HepG2 (cell line): ENCODE data around the gene CACNA1I. TPM values are rescaled to one million over a fixed set of nuclear protein-coding genes. Genes with fewer than 3 reads are reported as not detected.

Experiments
- ATAC-seq: fragments of 200-7000 bp; cut with Tn5 transposase; 3 replicates; pipeline ENCODE4 v1.9.1; 2020; ENCODE audit warnings: mild to moderate bottlenecking, moderate library complexity
- BruUV-seq: library from RNA; stranded (reverse); fragments of 400-500 nt; replicated peaks from 2 replicates; lab custom pipeline; 2021; lab: Mats Ljungman, UMichigan
- CTCF ChIA-PET: fragments of 300-600 bp; formaldehyde crosslinking; extraction: SDS; loops from one replicate; lab custom pipeline; 2021; ENCODE audit warnings: low total read pairs, inconsistent platforms, low intra/inter-chr PET ratio; lab: Yijun Ruan, JAX
- POLR2A ChIA-PET: fragments of 350-600 bp; sonication (Branson Sonifier 250); formaldehyde crosslinking; loops from one replicate; lab custom pipeline; 2020; ENCODE audit warnings: antibody characterized with exemption, inconsistent platforms; lab: Yijun Ruan, JAX
- DNase-seq: peaks from one replicate; pipeline ENCODE4 v3.0.0-alpha.2; 2015; ENCODE audit warnings: low spot score
- FAIRE-seq: peaks from 3 replicates; lab custom pipeline; 2011; peaks lifted over from hg19 to GRCh38; lab: Jason Lieb, UNC
- H2AFZ ChIP-seq: one replicate; pipeline ENCODE4 v1.6.1; 2011; ENCODE audit warnings: low read length, inconsistent platforms
- H3K27ac ChIP-seq: fragments of 300-600 bp; 3 replicates; pipeline ENCODE4 v1.8.0; 2011; ENCODE audit warnings: mixed run types, mild to moderate bottlenecking, mixed read lengths, low read length, inconsistent platforms; ENCODE audit not compliant: insufficient read depth; ENCODE audit errors: extremely low read length
- H3K27me3 ChIP-seq, 2 experiments: fragments of 200-600 bp in 1 of 2; 2 replicates in 1 of 2; 3 replicates in 1 of 2; pipeline versions ENCODE4 v1.6.0 to v1.8.0; 2011; ENCODE audit warnings: low read length in 2 of 2, mild to moderate bottlenecking in 2 of 2, moderate library complexity in 2 of 2, inconsistent platforms in 1 of 2; ENCODE audit not compliant: insufficient read depth in 2 of 2, control insufficient read depth in 1 of 2
- H3K36me3 ChIP-seq, 2 experiments: fragments of 200-600 bp in 1 of 2; replicated peaks in 1 of 2; 2 replicates in 1 of 2; 3 replicates in 1 of 2; pipeline versions ENCODE4 v1.5.1 to v1.8.0; 2011; ENCODE audit warnings: low read length in 2 of 2, inconsistent platforms in 1 of 2; ENCODE audit not compliant: insufficient read depth in 2 of 2, control insufficient read depth in 1 of 2
- H3K4me1 ChIP-seq: 2 replicates; pipeline ENCODE4 v1.5.1; 2012; ENCODE audit warnings: low read length, inconsistent platforms; ENCODE audit not compliant: insufficient read depth
- H3K4me2 ChIP-seq: 2 replicates; pipeline ENCODE4 v1.6.0; 2011; ENCODE audit warnings: low read depth, low read length, inconsistent platforms
- H3K4me3 ChIP-seq, 3 experiments: fragments of 200-600 bp in 1 of 3; sonication (generic), shearing (Covaris generic) in 1 of 3; replicated peaks in 1 of 3; 2 replicates each; pipeline ENCODE4 v1.5.1; 2011 to 2016; ENCODE audit warnings: low read length in 3 of 3, inconsistent platforms in 2 of 3, low read depth in 2 of 3, mild to moderate bottlenecking in 2 of 3, control low read depth in 1 of 3, mixed read lengths in 1 of 3; ENCODE audit not compliant: insufficient read depth in 1 of 3
- H3K79me2 ChIP-seq: one replicate; pipeline ENCODE4 v1.6.1; 2011; ENCODE audit warnings: low read length, inconsistent platforms; ENCODE audit not compliant: insufficient read depth
- H3K9ac ChIP-seq: 2 replicates; pipeline ENCODE4 v1.6.0; 2011; ENCODE audit warnings: mild to moderate bottlenecking, low read depth, low read length, inconsistent platforms; ENCODE audit not compliant: insufficient read depth
- H3K9me3 ChIP-seq: 2 replicates; pipeline ENCODE4 v1.5.1; 2012; ENCODE audit warnings: mild to moderate bottlenecking, low read length
- H4K20me1 ChIP-seq: 2 replicates; pipeline ENCODE4 v1.6.0; 2011; ENCODE audit warnings: inconsistent platforms, mild to moderate bottlenecking, low read length, moderate library complexity; ENCODE audit not compliant: insufficient read depth
- BCL6 ChIP-seq: IDR thresholded peaks from 2 replicates; pipeline ENCODE4 v1.6.1; 2016; ENCODE audit warnings: missing genetic modification reagents, missing compliant biosample characterization
- HMG20A ChIP-seq: IDR thresholded peaks from 2 replicates; pipeline ENCODE4 v1.6.1; 2016; ENCODE audit warnings: borderline replicate concordance
- KAT8 ChIP-seq: IDR thresholded peaks from 2 replicates; pipeline ENCODE4 v1.6.1; 2016; ENCODE audit warnings: missing genetic modification reagents, missing compliant biosample characterization
- KDM1A ChIP-seq: IDR thresholded peaks from 2 replicates; pipeline ENCODE4 v1.6.1; 2016; ENCODE audit warnings: missing compliant biosample characterization
- MAF1 ChIP-seq: sonication (generic); formaldehyde crosslinking; IDR thresholded peaks from 2 replicates; pipeline ENCODE4 v1.5.0; 2020; ENCODE audit warnings: missing genetic modification reagents, borderline replicate concordance
- NFIC ChIP-seq: IDR thresholded peaks from 2 replicates; pipeline ENCODE4 v1.6.1; 2012; ENCODE audit warnings: mild to moderate bottlenecking, low read length, inconsistent platforms
- NRL ChIP-seq: sonication (generic); formaldehyde crosslinking; IDR thresholded peaks from 2 replicates; pipeline ENCODE4 v1.5.0; 2020; ENCODE audit warnings: missing genetic modification reagents, mild to moderate bottlenecking, moderate library complexity, borderline replicate concordance
- PHF5A ChIP-seq: IDR thresholded peaks from one replicate; pipeline ENCODE4 v1.6.1; 2018; ENCODE audit warnings: low read depth, missing genetic modification reagents; ENCODE audit not compliant: unreplicated experiment
- SOX6 ChIP-seq, 2 experiments: fragments of 450-650 bp in 1 of 2; sonication (generic) in 1 of 2; formaldehyde crosslinking in 1 of 2; IDR thresholded peaks; 2 replicates each; pipeline versions ENCODE4 v1.4.0 to v1.6.1; 2017 to 2020; ENCODE audit warnings: antibody characterized with exemption in 1 of 2, mild to moderate bottlenecking in 1 of 2, missing genetic modification reagents in 1 of 2
- SP4 ChIP-seq: sonication (generic); formaldehyde crosslinking; IDR thresholded peaks from 2 replicates; pipeline ENCODE4 v1.8.1; 2023; ENCODE audit warnings: mild to moderate bottlenecking, missing genetic modification reagents
- TOE1 ChIP-seq: sonication (generic); formaldehyde crosslinking; IDR thresholded peaks from 2 replicates; pipeline ENCODE4 v1.4.0; 2020; ENCODE audit warnings: mild to moderate bottlenecking, missing genetic modification reagents
- ZBTB37 ChIP-seq: sonication (generic); formaldehyde crosslinking; IDR thresholded peaks from 2 replicates; pipeline ENCODE4 v1.4.0; 2020; ENCODE audit warnings: mild to moderate bottlenecking, missing genetic modification reagents
- ZNF234 ChIP-seq: sonication (generic); formaldehyde crosslinking; conservative IDR thresholded peaks from 2 replicates; pipeline ENCODE4 v1.5.1; 2020; ENCODE audit warnings: mild to moderate bottlenecking, missing genetic modification reagents
- ZNF644 ChIP-seq: IDR thresholded peaks from 2 replicates; pipeline ENCODE4 v1.6.1; 2016; ENCODE audit warnings: low read depth
- ZSCAN21 ChIP-seq: sonication (generic); formaldehyde crosslinking; IDR thresholded peaks from 2 replicates; pipeline ENCODE4 v1.8.0; 2022; ENCODE audit warnings: mild to moderate bottlenecking, missing genetic modification reagents, moderate library complexity, borderline replicate concordance
- WGBS: methylation state at CpG from one replicate; pipeline ENCODE4 v1.1.6; 2017; ENCODE audit warnings: low lambda C conversion rate; 5-methylcytosine and 5-hydroxymethylcytosine counted together
- in situ Hi-C: cut with HindIII; loops from 2 replicates; pipeline ENCODE4 v1.10.0; 2017; ENCODE audit warnings: low pct_unique_long_range_greater_than_20kb; ENCODE audit not compliant: extremely low pct_ligation_motif_present
- intact Hi-C: fragments of 100-400 bp; cut with micrococcal nuclease; formaldehyde crosslinking; loops from one replicate; pipeline ENCODE4 v1.10.0; 2022; ENCODE audit not compliant: unreplicated experiment
- polyA plus RNA-seq, 8 experiments: library from polyadenylated mRNA; depleted of rRNA in 3 of 8; stranded (reverse) in 7 of 8; unstranded in 1 of 8; fragments of >200 nt; fragmentation: Illumina TruSeq in 4 of 8; extraction: Trizol in 4 of 8; gene quantifications; 2 replicates each; pipeline versions ENCODE4 v1.2.1 to v1.2.3, GENCODE V29; 2011 to 2016; ENCODE audit warnings: low read depth in 4 of 8, missing spikeins in 1 of 8, mixed read lengths in 1 of 8; ENCODE audit not compliant: insufficient read depth in 1 of 8
- total RNA-seq, 5 experiments: library from RNA; depleted of rRNA; stranded (reverse); fragments of >200 nt; fragmentation: Illumina TruSeq; extraction: Trizol; gene quantifications; 2 replicates each; pipeline ENCODE4 v1.2.3, GENCODE V29; 2016; ENCODE audit warnings: low read depth in 1 of 5
- TF ChIP-seq, protein P1 (sequence below): sonication (generic); formaldehyde crosslinking; IDR thresholded peaks from 2 replicates; pipeline ENCODE4 v1.5.1; 2020; ENCODE audit warnings: missing genetic modification reagents, mild to moderate bottlenecking, borderline replicate concordance
- TF ChIP-seq, protein P2 (sequence below): sonication (generic); formaldehyde crosslinking; IDR thresholded peaks from 2 replicates; pipeline ENCODE4 v1.4.0; 2020; ENCODE audit warnings: mild to moderate bottlenecking, missing genetic modification reagents
- TF ChIP-seq, protein P3 (sequence below): fragments of 450-650 bp; IDR thresholded peaks from 2 replicates; pipeline ENCODE4 v1.6.1; 2017

Gene CACNA1I
- total and polyA plus RNA-seq, 2 of the 13 experiments (the other 11 are each of a cell fraction or from before 2014, with no cell fraction given), result not detected

- Histone ChIP-seq H2AFZ (no peak overlapping the region), H3K27ac (no peak overlapping the region), H3K79me2 (peaks cover 21% of the 10 kb centered on the region), H3K9me3 (no peaks in the 10 kb centered on the region), H3K36me3 (peaks cover 3 to 15% of the 10 kb centered on the region in 2 experiments), H3K4me2 (peak overlapping the region; percentile 59), H3K4me1 (peaks cover 83% of the 10 kb centered on the region), H3K4me3 (peak overlapping the region in 1 of 3 experiments; percentile 9; a peak in 1 of 6 replicates), H4K20me1 (peaks cover 42% of the 10 kb centered on the region), H3K27me3 (no peaks in the 10 kb centered on the region; a peak in 1 of 5 replicates), H3K9ac (no peak overlapping the region)
- peak; percentile 12 for ATAC-seq
- BruUV-seq, result no TSS peak
- peak; percentile 80 for DNase-seq
- intact Hi-C loops, result loop anchor here (1.0 kb wide), 1 partner anchor 36 kb away; no protein-coding TSS in a partner anchor
- over 99% methylated on average over 10 of the region's 32 CpGs for WGBS
- no peak for FAIRE-seq
- ChIA-PET POLR2A (interaction anchor here (0.8 to 11.2 kb wide), 10 partner anchors 8 to 515 kb away, joined by 3 to 167 read pairs (median 6); partner anchors contain the start of genes ATF4, MIEF1, RPL3 and TAB1), CTCF (interaction anchor here (1.6 to 3.3 kb wide), 2 partner anchors 33 to 36 kb away, joined by 18 to 24 read pairs; no protein-coding TSS in a partner anchor)
- in situ Hi-C loops, result no loop called here
- TF ChIP-seq, protein P1, sequence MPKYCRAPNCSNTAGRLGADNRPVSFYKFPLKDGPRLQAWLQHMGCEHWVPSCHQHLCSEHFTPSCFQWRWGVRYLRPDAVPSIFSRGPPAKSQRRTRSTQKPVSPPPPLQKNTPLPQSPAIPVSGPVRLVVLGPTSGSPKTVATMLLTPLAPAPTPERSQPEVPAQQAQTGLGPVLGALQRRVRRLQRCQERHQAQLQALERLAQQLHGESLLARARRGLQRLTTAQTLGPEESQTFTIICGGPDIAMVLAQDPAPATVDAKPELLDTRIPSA (CRISPR knock-in tag), result no peak
- TF ChIP-seq SOX6 (IDR thresholded peaks at IDR 0.05), result no peak
- TF ChIP-seq SOX6 (CRISPR knock-in tag; IDR thresholded peaks at IDR 0.05), result peak; percentile 68
- TF ChIP-seq SP4 (CRISPR knock-in tag), result peak; percentile 87
- TF ChIP-seq ZBTB37, result no peak
- peak; percentile 43; the same call in 1 of the 2 replicates for TF ChIP-seq NRL (CRISPR knock-in tag)
- no peak for TF ChIP-seq ZNF644
- no peak; the same call in 1 of the 2 replicates for TF ChIP-seq TOE1 (CRISPR knock-in tag)
- TF ChIP-seq KDM1A (CRISPR knock-in tag), result 0 out of 2 replicates have a peak, but pooled peaks have one; percentile 52
- TF ChIP-seq HMG20A (CRISPR knock-in tag), result 0 out of 2 replicates have a peak, but pooled peaks have one; percentile 13
- TF ChIP-seq KAT8 (CRISPR knock-in tag), result peak; percentile 76
- TF ChIP-seq, protein P2, sequence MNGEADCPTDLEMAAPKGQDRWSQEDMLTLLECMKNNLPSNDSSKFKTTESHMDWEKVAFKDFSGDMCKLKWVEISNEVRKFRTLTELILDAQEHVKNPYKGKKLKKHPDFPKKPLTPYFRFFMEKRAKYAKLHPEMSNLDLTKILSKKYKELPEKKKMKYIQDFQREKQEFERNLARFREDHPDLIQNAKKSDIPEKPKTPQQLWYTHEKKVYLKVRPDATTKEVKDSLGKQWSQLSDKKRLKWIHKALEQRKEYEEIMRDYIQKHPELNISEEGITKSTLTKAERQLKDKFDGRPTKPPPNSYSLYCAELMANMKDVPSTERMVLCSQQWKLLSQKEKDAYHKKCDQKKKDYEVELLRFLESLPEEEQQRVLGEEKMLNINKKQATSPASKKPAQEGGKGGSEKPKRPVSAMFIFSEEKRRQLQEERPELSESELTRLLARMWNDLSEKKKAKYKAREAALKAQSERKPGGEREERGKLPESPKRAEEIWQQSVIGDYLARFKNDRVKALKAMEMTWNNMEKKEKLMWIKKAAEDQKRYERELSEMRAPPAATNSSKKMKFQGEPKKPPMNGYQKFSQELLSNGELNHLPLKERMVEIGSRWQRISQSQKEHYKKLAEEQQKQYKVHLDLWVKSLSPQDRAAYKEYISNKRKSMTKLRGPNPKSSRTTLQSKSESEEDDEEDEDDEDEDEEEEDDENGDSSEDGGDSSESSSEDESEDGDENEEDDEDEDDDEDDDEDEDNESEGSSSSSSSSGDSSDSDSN (CRISPR knock-in tag), result peak; percentile 82
- TF ChIP-seq MAF1 (CRISPR knock-in tag), result no peak
- TF ChIP-seq NFIC, result no peak
- peak; percentile 75 for TF ChIP-seq BCL6
- TF ChIP-seq PHF5A, result peak; percentile 89
- TF ChIP-seq, protein P3, sequence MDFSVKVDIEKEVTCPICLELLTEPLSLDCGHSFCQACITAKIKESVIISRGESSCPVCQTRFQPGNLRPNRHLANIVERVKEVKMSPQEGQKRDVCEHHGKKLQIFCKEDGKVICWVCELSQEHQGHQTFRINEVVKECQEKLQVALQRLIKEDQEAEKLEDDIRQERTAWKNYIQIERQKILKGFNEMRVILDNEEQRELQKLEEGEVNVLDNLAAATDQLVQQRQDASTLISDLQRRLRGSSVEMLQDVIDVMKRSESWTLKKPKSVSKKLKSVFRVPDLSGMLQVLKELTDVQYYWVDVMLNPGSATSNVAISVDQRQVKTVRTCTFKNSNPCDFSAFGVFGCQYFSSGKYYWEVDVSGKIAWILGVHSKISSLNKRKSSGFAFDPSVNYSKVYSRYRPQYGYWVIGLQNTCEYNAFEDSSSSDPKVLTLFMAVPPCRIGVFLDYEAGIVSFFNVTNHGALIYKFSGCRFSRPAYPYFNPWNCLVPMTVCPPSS, result no peak
- no peak; the same call in 1 of the 2 replicates for TF ChIP-seq ZSCAN21 (CRISPR knock-in tag)
- no peak for TF ChIP-seq ZNF234 (CRISPR knock-in tag)
Measured at GRCh38 chr22:39528681-39529486, 41.7 kb upstream of the CACNA1I start.
